Lung (tissue), 12 donors: Measurements from ENCODE around the gene LONP1. TPM values are rescaled to one million over a fixed set of nuclear protein-coding genes. Genes with fewer than 3 reads are reported as not detected.

Experiments used
- ATAC-seq: fragments of 200-7000 bp; cut with Tn5 transposase; one replicate; pipeline ENCODE4 v1.9.1; 2020; ENCODE audit warnings: moderate number of reproducible peaks; ENCODE audit not compliant: insufficient read depth, low FRiP score
- DNase-seq, 3 donors: peaks; one replicate each; pipeline ENCODE4 v3.0.0-alpha.2; 2013 to 2017
- H3K27ac ChIP-seq, 2 donors: one replicate each; pipeline ENCODE4 v1.5.1; 2013; ENCODE audit warnings: mild to moderate bottlenecking in 2 of 2, moderate library complexity in 2 of 2, control low read depth in 1 of 2, inconsistent platforms in 1 of 2, low read depth in 1 of 2, low read length in 1 of 2
- H3K27me3 ChIP-seq, 3 donors: one replicate each; pipeline ENCODE4 v1.5.1; 2013; ENCODE audit warnings: low read length in 2 of 3; ENCODE audit not compliant: control insufficient read depth in 3 of 3, insufficient read depth in 3 of 3
- H3K36me3 ChIP-seq, 4 donors: one replicate each; pipeline ENCODE4 v1.5.1; 2013; ENCODE audit warnings: low read length in 4 of 4, mild to moderate bottlenecking in 1 of 4, moderate library complexity in 1 of 4; ENCODE audit not compliant: control insufficient read depth in 4 of 4, insufficient read depth in 4 of 4
- H3K4me1 ChIP-seq, 5 donors: one replicate each; pipeline ENCODE4 v1.5.1; 2013; ENCODE audit warnings: low read length in 5 of 5, mild to moderate bottlenecking in 2 of 5, moderate library complexity in 1 of 5; ENCODE audit not compliant: control insufficient read depth in 5 of 5, insufficient read depth in 5 of 5
- H3K4me3 ChIP-seq: one replicate; pipeline ENCODE4 v1.5.1; 2013; ENCODE audit warnings: mild to moderate bottlenecking, control low read depth, moderate library complexity
- H3K9ac ChIP-seq, 2 donors: one replicate each; pipeline ENCODE4 v1.5.1; 2013; ENCODE audit warnings: low read length in 2 of 2, control low read depth in 1 of 2; ENCODE audit not compliant: insufficient read depth in 1 of 2
- H3K9me3 ChIP-seq, 4 donors: one replicate each; pipeline ENCODE4 v1.5.1; 2013; ENCODE audit warnings: low read length in 3 of 4, mild to moderate bottlenecking in 1 of 4, moderate library complexity in 1 of 4; ENCODE audit not compliant: control insufficient read depth in 4 of 4, insufficient read depth in 3 of 4
- WGBS, 2 donors: extraction: QIAGEN DNeasy Blood & Tissue Kit; methylation state at CpG; one replicate each; pipeline ENCODE4 v1.1.7; 2013; 5-methylcytosine and 5-hydroxymethylcytosine counted together
- polyA plus RNA-seq, 2 donors: library from polyadenylated mRNA; stranded (reverse); fragments of 200-250 nt; gene quantifications; one replicate each; pipeline ENCODE4 v1.2.1, GENCODE V29; 2013
- total RNA-seq, 2 donors: library from RNA; depleted of rRNA in 1 of 2; stranded (reverse); fragments of >200 nt in 1 of 2; gene quantifications; one replicate each; pipeline ENCODE4 v1.2.1, GENCODE V29; 2014 to 2021
- TF ChIP-seq, protein P1 (sequence below): IDR thresholded peaks from 2 replicates; pipeline ENCODE4 v1.5.1; 2012; ENCODE audit warnings: mild to moderate bottlenecking; ENCODE audit errors: control extremely low read depth, extremely low read depth
- donor health status: control.
- donor health status: control.
- donor health status: Bipolar disorder and iron deficiency.
- donor health status: healthy.
- donor health status: DM: yes; HTN: yes; CAD: no.

LONP1 gene
- total and polyA plus RNA-seq, 4 donors = 41.0 to 89.6 (median 69.0) TPM

DNA sequence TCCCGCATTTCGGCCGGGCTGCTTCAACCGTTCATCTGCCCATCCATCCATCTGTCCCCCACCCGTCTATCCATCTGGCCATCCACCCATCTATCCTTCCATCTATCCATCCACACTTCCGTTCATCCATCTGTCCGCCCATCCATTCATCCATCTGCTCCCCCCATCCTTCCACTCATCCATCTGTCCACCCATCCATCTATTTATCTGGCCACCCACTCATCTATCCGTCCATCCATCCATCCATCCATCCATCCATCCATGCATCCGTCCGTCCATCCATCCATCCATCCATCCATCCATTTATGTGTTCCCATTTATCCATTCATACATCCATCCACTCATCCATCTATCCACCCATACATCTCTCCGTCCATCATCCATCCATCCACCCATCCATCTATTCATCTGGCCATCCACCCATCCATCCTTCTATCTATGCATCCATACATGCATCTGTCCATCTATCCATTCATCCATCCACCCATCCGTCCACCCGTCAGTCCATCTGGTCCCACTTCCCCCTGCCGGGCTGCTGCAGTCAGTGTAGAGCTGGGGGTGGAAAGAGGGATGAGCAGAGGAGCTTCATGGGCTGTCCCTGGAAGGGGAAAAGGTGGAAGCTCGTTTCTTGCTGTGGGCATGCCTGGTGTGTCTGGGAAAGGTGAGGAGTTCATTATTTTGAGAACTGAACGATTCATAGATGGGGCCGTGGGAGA, 38.4 kb downstream of the LONP1 start:
- ATAC-seq = no peak
- H3K4me1 ChIP-seq = peaks cover 0 to 11% (median 6%) of the 10 kb centered on the region in 5 donors
- peak overlapping the region; percentile 46 to 56 for H3K9ac ChIP-seq
- H3K4me3 ChIP-seq = peak overlapping the region; percentile 46
- TF ChIP-seq, protein P1, sequence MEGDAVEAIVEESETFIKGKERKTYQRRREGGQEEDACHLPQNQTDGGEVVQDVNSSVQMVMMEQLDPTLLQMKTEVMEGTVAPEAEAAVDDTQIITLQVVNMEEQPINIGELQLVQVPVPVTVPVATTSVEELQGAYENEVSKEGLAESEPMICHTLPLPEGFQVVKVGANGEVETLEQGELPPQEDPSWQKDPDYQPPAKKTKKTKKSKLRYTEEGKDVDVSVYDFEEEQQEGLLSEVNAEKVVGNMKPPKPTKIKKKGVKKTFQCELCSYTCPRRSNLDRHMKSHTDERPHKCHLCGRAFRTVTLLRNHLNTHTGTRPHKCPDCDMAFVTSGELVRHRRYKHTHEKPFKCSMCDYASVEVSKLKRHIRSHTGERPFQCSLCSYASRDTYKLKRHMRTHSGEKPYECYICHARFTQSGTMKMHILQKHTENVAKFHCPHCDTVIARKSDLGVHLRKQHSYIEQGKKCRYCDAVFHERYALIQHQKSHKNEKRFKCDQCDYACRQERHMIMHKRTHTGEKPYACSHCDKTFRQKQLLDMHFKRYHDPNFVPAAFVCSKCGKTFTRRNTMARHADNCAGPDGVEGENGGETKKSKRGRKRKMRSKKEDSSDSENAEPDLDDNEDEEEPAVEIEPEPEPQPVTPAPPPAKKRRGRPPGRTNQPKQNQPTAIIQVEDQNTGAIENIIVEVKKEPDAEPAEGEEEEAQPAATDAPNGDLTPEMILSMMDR = no peak
- no peaks in the 10 kb centered on the region for H3K27me3 ChIP-seq
- WGBS, 2 donors = 65% methylated on average over 17 of the region's 17 CpGs
- no peak for DNase-seq
- no peak overlapping the region for H3K27ac ChIP-seq
- H3K9me3 ChIP-seq = no peaks in the 10 kb centered on the region
- H3K36me3 ChIP-seq = peaks cover 0 to 7% (median 0%) of the 10 kb centered on the region in 4 donors

DNA sequence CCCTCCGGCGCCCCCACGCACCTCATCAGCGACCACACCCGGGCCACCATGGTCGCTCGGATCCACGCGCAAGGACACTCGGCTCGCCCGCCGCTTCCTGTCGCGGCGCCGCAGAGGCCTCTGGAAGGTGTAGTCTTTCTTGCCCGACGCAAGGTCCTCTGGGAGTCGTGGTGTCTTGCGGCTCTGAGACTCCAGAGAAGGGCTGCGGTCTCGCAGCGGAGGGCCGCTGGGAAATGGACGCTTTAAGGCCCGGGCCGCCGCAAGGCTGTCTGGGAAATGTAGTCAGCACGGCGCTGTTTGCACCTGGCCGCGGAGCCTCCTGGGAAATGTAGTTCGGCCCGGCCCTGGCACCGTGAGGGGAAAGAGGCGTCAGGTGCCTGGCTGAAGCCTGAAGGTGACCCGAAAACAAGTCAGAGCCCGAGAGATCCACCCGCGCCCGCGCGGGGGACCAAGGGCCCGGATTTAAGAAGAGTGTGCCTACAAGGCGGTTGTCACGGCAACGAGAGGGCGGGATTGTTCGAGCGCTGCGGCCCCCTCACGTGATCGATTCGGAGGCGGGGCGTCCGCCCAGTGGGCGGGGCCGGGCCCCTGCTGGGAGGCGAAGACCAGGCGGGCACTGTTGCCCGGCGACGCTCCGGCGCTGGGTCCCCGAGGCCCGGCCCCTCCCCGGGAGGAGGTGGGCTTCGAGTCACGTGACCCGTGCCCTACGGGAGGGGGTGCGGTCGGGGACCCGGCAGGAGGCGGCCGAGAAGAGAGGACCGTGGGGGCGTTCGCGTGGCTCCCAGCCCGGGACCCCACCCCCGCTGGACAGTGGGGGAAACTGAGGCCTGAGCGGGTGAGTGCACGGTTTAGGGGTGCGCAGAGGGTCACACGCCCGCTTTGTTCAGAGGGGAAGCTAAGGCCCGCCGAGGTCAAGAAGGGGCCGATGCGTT, 39.2 kb downstream of the LONP1 start, which contains the start of the genes HSD11B1L and MICOS13:
TSS of gene HSD11B1L (plus strand) at position 591 of the 932 bp plus-strand sequence. CDS start 3,806 bp downstream, outside the sequence.
TSS of gene MICOS13 (minus strand) at position 80 of the 932 bp plus-strand sequence. CDS start at position 50, 30 bp downstream.
- 1% methylated on average over 55 to 94 of the region's 94 CpGs for WGBS, 2 donors
- H3K9me3 ChIP-seq = no peaks in the 10 kb centered on the region

GRCh38 chr19:5680084-5680436, 39.9 kb downstream of the LONP1 start:
- Histone ChIP-seq H3K36me3 (peaks cover 0 to 7% (median 0%) of the 10 kb centered on the region in 4 donors), H3K4me1 (peaks cover 0 to 11% (median 6%) of the 10 kb centered on the region in 5 donors), H3K4me3 (peak overlapping the region; percentile 90), H3K27me3 (no peaks in the 10 kb centered on the region), H3K27ac (peak overlapping the region; percentile 78 to 92), H3K9ac (peak overlapping the region; percentile 66 to 80), H3K9me3 (no peaks in the 10 kb centered on the region)
- WGBS, 2 donors = 0% methylated on average over 23 of the region's 23 CpGs
- TF ChIP-seq, protein P1 = no peak
- ATAC-seq (peak; percentile 3), DNase-seq (peak in 1 of 3 donors; percentile 25)

More for the DNA sequence above, 39.2 kb downstream of the LONP1 start, which contains the start of the genes HSD11B1L and MICOS13:
- peaks cover 0 to 11% (median 6%) of the 10 kb centered on the region in 5 donors for H3K4me1 ChIP-seq
- H3K27me3 ChIP-seq = no peaks in the 10 kb centered on the region
- peak within 1 kb of the TSS; percentile 88 to 92 for H3K27ac ChIP-seq
- DNase-seq (peak; percentile 99), ATAC-seq (peak; percentile 96)
- peaks cover 0 to 7% (median 0%) of the 10 kb centered on the region in 4 donors for H3K36me3 ChIP-seq
- TF ChIP-seq, protein P1 = no peak
- H3K4me3 ChIP-seq = peak within 1 kb of the TSS; percentile 90
- peak within 1 kb of the TSS; percentile 75 to 80 for H3K9ac ChIP-seq
